ENCODE results near the gene HSPA1L. TPM values are rescaled to one million over a fixed set of nuclear protein-coding genes. Genes with fewer than 3 reads are reported as not detected.

HSPA1L gene
- total and polyA plus RNA-seq, 2 donors (not counting 3 experiments of a cell fraction or from before 2014, with no cell fraction given), result 0.32 to 0.77 TPM

GRCh38 chr6:31778999-31779885 is 35.8 kb downstream of the HSPA1L start:
- H3K4me3 ChIP-seq (replicated peaks in 1 of 3; ENCODE audit: insufficient read depth in 1 of 3, low read depth in 1 of 3, low read length in 3 of 3), result no peak overlapping the region
- no peak overlapping the region for H2AFZ ChIP-seq (ENCODE audit: low read depth, low read length)
- no peak for TF ChIP-seq POLR2AphosphoS5 (IDR thresholded peaks at IDR 0.05; ENCODE audit: insufficient read depth, low read depth, low read length)
- TF ChIP-seq MAX (IDR thresholded peaks at IDR 0.05; ENCODE audit: insufficient read depth, insufficient read length), result no peak
- TF ChIP-seq GATA2 (IDR thresholded peaks at IDR 0.05; ENCODE audit: insufficient read depth, insufficient read length, low read depth, low read length), result no peak
- no peak for TF ChIP-seq MYC (IDR thresholded peaks at IDR 0.05; ENCODE audit: low read depth, low read length)
- no peak for TF ChIP-seq FOS (IDR thresholded peaks at IDR 0.05; ENCODE audit: borderline replicate concordance, insufficient read depth, low read length)
- TF ChIP-seq POLR2A (IDR thresholded peaks at IDR 0.05; ENCODE audit: low read depth, low read length), result no peak
- no peak for TF ChIP-seq EZH2 (IDR thresholded peaks at IDR 0.05; ENCODE audit: borderline replicate concordance, low read depth, low read length, severe bottlenecking)
- intact Hi-C loops (cut with micrococcal nuclease), result no loop called here
- H3K4me2 ChIP-seq (ENCODE audit: insufficient read depth, low read length), result no peak overlapping the region
- no peak for FAIRE-seq
- no peaks in the 10 kb centered on the region for H3K27me3 ChIP-seq (ENCODE audit: control insufficient read depth in 2 of 2, insufficient read depth in 2 of 2, low read length in 2 of 2)
- H3K79me2 ChIP-seq (ENCODE audit: control insufficient read depth, insufficient read depth, low read length), result no peaks in the 10 kb centered on the region
- H3K27ac ChIP-seq (ENCODE audit: insufficient read depth, low read depth, low read length), result no peak overlapping the region
- ChIA-PET CTCF (interaction anchor here (1.0 to 2.3 kb wide), 2 partner anchors 9 to 12 kb away, joined by 4 to 14 read pairs; no protein-coding TSS in a partner anchor), POLR2A (no interaction called here)
- DNase-seq (ENCODE audit: low read depth, low spot score), result no peak
- dilution Hi-C loops (cut with MboI; ENCODE audit: extremely low pct_ligation_motif_present, low sequenced_read_pairs), result no loop called here
- H3K9ac ChIP-seq (replicated peaks; ENCODE audit: extremely low read depth, insufficient read depth, low read length), result no peak overlapping the region
- H4K20me1 ChIP-seq (replicated peaks; ENCODE audit: control insufficient read depth, extremely low read depth, insufficient read depth, low read length), result no peaks in the 10 kb centered on the region
- H3K9me3 ChIP-seq (replicated peaks; ENCODE audit: control insufficient read depth, insufficient read depth, low read length), result no peaks in the 10 kb centered on the region
- H3K9me1 ChIP-seq (replicated peaks; ENCODE audit: control insufficient read depth, extremely low read depth, insufficient read depth, low read length), result no peaks in the 10 kb centered on the region
- H3K4me1 ChIP-seq (ENCODE audit: control insufficient read depth, extremely low read depth, insufficient read depth, low read length), result peaks cover 4% of the 10 kb centered on the region
- TSS peak; percentile 37 for BruUV-seq (replicated peaks)
- H3K36me3 ChIP-seq (ENCODE audit: control insufficient read depth in 2 of 2, extremely low read depth in 1 of 2, insufficient read depth in 2 of 2, low read length in 2 of 2), result peaks cover 3 to 38% of the 10 kb centered on the region in 2 experiments
